ENCODE data around the gene ANAPC16.

- TF ChIP-seq CTCF (IDR thresholded peaks at IDR 0.05 in 8 of 11, conservative IDR thresholded peaks at IDR 0.05 in 3 of 11): peak in 3 of 11 experiments; percentile 18 to 44 (median 27)
- no peak for TF ChIP-seq POLR2A (IDR thresholded peaks at IDR 0.05)
Measured at GRCh38 chr10:72260976-72261783, 45.4 kb downstream of the ANAPC16 start.
